SIG-M5 treated with dmso at 0.1 percent for 504 hours (cell line): Measurements from ENCODE around the gene SP3.

Source experiments
- DNase-seq: peaks from one replicate; lab custom pipeline; 2025; ENCODE audit not compliant: unreplicated experiment; lab: John Stamatoyannopoulos, UW

Gene SP3

DNA sequence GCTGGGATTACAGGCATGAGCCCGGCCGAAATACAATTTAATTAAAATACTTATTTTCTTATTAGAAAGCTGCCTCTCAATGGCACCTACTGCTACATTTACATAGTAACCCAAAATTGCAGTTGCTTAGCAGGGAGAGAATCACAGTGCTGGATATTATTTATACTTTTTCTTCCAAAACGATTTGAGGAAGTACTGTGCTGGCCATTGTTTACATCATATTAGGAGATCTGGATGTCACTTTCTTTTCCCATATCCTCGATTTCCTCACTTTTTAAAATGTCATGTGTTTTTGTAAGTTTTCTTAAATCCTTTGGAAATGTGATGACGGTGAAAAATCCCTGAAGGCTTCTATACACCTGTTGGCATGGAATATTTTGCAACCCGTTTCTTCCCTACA lies 3.4 kb upstream of the SP3 start:
- DNase-seq = peak; percentile 12

DNA sequence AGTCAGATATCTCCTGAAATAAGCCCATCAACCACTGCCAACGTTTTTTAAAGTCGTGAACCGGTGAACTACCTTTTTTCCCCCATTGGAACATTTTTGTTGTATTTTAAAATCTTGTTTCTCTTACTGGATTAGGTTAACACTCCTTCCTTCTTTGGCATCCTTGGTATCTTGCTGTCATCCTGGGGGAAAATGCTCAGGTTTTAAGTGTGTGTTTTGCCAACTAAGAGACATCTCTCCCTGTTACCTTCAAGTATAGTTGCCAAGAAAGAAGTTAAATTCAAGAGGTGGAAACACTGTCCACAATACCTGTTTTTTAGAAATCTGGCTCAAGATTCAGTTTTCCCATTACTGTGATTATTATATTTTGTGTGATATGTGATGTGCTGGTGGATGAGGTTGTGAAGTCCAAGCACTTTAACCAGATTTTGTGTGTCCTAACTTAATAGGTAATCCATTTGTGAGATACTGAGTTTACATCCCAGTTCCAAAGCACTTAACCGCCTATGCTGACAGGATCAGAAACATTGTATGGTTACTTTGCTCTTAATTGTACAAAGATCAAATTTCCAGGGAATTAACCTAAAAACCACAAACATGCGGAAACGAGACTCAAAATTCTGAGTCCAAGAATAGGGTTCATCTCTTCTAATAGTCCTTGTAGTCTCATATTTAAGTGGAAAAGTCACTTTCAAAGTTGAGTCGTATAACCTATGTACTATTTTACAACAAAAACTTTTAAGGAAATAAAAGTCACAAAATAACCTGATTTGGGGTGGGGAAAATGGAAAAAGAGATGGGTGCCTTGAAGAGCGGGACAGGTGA lies 1.3 kb upstream of the SP3 start:
- DNase-seq = no peak

DNA sequence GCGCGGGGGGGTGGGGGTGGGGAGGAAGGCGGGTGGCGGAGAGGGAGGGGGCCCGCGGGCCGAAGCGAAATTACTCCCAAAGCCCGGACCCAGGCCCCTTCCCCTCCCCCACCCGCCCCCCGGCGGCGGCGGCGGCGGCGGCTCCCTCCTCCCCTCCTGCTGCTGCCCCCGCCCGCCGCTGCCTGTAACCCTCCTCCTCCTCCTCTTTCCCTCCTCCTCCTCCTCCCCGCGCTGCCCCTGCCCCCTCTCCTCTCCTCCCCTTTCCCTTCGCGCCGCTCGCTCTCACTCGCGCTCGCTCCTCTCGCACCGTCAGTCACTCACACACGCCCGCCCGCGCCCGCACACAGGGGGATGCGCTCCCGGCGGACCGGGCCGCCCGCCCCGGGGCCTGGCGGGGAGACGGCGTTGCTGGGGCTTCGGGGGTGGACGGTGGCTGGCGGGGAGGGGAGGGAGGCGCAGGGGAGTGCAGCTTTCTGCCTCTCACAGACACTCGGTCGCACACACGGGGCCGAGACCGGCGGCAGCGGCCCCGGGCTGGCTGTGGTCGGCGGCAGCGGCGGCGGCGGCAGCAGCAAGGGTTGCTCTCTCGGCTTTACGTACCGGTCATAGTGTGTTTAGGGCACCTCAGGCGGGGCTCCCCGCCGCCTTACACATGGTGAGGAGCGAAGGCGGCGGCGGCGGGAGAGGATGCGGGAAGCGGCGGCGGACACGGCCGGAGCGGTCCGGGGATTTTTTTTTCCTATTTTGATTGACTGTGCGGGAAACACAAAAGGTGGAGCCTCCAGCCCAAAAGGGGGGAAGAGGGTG lies 405 bp downstream of the SP3 start:
- peak; percentile 87 for DNase-seq

DNA sequence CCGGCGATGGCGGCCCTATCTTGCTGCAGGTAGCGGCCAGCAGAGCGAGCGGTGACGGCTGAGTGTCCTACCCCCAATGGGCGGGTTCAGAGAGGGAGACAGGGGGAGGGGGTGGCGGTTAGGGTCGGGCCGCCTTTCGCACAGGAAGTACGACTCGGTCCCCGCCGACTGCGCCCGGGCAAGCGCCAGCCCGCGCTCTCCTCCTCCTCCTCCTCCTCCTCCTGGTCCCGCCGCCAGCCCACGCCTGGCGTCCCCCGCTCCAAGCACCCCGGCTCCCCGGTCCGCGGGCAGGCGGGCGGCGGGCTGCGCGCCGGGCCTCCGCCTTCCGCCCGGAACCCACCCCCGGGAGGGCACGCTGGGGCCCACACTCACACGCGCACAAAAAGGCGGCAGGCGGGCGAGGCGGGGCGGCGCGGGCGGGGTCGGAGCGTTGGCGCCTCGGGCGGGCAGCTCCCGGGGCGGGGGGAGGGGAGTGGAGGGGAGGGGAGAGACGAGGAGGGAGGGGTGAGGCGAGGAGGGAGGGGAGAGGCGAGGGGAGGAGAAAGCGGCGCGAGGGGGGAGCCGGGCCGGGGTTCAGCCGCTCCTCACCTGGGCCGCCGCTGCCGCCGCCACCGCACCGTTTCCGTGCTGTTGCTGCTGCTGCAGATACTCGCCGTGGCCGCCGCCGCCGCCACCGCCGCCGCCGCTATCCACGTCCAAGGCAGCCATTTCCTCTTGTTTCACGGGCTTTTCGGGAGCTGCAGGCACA lies 1.2 kb downstream of the SP3 start:
- DNase-seq = peak; percentile 89

DNA sequence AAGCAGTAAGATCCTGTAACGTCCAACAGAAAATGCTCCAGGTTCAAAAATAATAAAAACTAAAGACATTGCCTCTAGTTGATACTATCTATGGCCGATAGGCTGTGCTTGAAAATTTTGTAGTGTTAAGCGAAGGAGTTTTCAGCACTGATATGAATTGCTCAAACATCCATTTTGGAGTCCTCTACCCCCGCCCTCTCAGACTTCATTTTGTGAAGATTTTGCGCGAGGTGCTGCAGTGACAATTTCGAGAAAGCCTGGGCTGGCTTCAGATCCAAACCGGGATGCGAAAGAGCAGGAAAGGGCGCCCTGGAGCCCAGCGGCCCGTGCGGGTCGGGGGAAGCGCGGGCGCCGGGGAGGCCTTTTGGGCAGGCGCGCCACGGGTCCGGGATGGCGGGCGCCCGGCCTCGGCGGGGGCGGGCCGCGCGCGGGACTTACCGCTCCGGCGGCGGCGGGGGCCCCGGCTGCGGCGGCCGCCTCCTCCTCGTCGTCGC lies 1.8 kb downstream of the SP3 start:
- DNase-seq = peak; percentile 80

DNA sequence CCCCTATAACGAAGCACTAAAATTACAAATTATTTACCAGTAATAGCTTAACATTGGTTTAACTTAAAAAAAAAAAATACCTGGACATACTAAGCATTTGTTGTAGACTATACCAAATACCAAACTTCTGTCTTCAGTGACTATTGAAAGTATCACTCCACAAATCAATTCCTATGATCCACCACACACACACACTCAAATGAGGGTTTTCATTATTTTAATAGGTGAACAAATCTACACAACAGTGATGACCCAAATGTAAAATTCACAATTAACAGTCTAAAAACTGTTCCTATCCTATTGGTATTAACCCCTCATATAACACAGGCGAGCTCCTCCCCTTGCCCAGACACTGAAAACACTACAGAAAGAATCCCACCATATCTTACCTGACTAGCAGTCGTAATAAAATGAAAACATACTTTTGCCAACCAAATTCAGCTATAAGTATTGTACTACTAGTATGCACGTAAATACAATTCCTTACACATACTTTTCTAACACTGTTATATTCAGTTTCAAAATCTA lies 2.5 kb downstream of the SP3 start:
- DNase-seq = peak; percentile 38

DNA sequence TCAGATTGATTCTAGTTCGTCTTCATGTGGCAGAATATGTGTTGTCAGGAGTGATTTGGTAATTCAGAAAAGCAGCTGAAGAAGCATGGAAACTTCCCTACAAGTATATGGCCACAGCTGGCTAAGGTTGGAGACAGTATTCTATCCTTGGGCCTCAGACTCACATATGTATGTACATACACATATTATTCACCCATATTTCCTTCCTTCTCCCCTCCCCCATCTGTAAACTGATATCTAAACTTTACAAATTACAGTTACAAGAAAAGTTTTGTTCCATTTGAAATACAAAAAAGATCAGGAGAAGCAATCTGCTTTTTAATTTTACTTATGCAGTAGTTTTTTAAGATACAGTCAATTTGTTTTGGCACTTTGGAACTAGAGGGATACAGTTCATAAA lies 3.1 kb downstream of the SP3 start:
- peak; percentile 67 for DNase-seq

DNA sequence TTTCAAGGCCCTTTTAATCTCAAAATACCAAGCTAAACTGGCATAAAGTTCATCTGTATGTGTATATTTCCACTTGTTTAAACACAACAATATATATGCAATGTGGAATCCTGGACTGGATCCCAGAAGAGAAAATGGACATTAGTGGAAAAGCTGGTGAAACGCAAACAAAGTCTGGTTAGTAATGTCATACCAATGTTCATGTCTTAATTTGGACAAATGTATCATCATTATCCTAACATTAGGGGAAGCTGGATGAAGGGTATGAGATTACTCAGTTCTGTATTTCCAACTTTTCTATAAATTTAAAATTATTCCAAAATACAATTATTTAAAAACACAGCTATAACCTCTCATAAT lies 3.8 kb downstream of the SP3 start:
- no peak for DNase-seq

DNA sequence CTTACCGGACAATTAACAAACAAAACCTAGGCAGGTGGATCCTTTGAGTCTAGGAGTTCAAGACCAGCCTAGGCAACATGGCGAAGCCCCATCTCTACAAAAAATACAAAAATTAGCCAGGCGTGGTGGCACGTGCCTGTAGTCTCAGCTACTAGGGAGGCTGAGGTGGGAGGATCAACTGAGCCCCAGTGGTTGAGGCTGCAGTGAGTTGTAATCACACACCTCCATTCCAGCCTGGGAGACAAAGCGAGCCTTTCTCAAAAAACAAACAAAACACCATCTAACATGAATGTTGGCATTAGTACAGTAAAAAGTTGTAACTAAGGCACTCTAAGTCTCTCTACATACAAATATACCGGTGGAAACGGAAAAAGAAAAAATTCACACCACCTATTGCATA lies 5.3 kb downstream of the SP3 start:
- no peak for DNase-seq

DNA sequence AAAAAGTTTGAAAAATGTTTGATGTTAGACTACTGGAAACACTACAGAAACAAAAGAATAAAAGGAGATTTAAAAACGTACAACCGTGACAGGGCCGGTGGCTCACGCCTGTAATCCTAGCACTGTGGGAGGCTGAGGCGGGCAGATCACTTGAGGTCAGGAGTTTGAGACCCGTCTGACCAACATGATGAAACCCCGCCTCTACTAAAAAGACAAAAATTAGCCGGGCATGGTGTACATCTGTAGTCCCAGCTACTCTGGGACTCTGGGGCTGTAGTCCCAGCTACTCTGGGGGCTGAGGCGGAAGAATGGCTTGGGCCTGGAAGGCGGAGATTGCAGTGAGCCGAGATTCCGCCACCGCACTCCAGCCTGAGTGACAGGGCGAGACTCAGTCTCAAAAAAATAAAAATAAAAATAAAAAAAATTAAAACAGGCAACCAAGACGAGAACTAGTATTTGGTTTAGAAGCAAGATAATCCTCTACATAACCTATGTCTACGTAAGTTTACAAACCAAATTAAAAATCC lies 5.8 kb downstream of the SP3 start:
- DNase-seq = no peak

DNA sequence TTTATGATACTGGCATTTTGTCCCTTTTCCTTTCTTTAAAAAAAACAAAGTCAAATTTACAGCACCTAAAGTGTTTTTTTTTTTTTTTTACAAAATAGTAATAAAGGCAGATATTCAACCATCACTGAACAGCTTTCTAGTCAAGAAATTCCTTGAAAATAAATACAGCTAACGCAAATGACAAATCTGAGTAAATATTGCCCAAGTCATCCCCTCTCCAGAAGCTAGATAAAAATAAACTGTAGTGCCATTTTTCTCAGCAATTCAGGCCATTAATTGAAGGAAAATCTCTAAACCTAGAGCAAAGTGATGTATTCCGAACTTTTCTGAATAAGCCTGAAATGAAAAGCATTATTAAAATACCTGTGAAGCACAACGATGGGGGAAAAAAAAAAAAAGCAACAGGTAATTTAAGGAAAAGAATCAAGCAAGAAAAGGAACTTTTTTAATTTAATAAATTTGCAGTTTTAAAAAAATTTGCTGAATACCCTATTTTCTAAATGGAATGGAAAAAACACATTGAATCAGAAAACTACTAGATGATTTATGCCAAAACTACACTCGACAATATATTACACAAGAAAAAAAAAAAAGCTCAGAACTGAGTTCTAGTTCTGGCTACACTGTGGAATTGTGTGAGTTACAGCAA lies 6.9 kb downstream of the SP3 start:
- DNase-seq = no peak

DNA sequence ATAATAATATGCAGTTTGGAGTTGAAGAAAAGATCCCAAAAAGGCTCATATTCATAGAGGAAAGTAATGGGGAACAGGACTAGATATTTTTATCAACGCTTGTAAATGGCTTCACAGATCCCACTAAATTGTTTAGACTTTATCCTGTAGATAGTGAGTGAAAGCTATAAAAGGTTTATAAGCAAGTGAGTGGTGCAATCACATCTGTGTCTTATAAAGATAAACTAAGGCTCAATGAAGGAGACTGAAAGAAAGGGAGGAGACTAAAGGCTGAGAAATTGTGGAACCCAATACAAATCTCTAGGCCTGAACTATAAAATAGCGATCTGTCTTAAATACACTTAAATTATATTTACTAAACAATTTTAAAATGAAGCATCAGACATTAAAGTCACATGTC lies 7.7 kb downstream of the SP3 start:
- DNase-seq = no peak

DNA sequence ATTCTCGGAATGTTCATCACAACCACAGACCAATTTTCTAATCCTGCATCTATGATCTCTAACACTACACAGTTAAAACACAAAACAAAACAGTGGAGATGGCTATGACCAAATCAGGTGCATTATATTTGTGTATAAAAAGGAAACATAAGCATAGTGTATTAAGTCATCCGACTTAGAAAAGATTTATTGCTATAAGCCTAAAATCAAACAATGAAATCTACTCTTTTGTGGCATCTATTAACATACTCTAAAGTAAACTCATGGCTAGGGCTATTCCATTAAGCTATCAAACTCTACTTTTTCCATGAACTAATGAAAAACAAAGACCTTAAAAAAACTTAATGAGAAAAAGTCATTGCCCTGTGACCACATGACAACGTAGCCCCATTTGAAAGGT lies 8.7 kb downstream of the SP3 start:
- DNase-seq = no peak

DNA sequence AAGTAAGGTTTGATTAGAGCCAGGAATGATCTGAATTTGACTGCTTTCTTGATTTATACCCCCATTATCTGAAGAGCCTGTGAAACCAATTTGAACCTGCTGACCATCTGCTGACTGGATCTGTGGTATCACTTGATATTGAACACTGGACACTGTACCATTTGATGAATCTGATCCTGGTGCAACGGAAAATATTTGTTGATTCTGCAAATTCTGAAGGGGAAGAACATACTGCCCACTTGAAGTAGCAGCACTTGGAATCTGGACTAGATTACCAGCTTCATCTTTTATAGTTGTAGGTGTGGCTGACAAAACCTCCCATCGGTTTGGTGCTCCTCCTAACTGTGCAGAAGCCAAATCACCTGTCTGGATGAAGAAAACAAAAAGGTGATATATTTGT lies 9.3 kb downstream of the SP3 start:
- no peak for DNase-seq

DNA sequence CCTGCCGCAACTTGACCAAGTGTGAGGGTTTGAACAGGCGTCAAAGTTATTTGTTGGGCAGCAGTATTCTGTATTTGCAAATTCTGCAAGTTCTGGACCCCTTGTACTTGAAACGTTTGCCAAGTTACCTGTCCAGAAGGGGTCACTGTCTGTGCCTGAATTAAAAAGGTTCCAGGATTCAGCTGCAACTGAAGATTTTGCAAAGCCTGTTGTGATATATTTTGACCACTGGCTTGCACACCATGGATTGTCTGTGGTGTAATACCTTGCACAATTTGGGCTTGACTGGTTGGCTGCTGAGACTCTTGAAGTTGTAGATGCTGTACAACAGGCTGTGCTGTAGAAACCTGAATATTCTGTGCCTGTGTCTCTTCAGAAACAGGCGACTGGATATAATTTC lies 10.2 kb downstream of the SP3 start:
- DNase-seq = peak; percentile 55

DNA sequence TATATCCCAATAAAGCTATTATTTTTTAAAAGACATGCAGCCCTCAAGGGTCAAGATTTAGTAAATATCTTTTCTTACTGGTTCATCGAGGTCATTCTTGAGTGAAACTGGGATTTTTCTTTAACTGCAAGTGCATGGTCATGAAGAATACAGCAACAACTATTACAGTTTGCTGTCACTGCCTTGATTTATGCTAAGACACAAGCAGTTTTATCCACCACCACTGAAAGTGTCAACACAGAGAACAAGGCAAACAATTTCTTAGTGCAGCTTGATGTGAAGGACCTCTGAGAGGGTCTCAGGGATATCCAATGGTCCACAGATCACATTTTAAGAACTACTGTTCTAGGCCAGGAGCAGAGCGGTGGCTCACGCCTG lies 12.1 kb downstream of the SP3 start:
- no peak for DNase-seq

DNA sequence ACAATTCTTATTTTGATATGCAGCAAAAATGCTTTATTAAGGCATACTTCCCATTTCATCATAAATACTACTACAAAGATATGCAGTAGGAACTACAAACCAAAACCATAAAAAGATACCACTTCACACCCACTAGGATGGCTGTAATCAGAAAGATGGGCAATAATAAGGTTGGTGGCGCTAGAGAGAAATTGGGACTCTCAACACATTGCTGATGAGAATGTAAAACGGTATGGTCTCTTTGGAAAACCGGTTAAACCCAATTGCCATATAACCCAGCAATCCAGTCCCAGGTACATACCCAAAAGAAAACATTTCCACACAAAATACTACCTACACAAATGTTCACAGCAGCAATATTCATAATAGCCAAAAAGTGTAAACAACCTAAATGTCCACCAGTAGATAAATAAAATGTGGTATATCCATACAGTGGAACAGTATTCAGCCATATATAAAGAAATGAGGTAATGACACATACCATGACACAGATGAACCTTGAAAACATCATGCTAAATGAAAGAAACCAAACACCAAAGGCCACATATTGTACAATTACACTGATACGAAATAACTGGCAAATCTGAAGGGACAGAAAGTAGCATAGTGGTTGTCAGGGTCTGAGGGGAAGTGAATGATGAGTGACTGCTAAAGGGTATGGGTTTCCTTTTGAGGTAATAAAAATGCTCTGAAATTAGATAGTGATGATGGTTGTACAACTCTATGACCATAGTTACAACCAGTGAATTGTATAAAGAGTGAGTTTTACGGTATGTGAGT lies 12.7 kb downstream of the SP3 start:
- DNase-seq = no peak

DNA sequence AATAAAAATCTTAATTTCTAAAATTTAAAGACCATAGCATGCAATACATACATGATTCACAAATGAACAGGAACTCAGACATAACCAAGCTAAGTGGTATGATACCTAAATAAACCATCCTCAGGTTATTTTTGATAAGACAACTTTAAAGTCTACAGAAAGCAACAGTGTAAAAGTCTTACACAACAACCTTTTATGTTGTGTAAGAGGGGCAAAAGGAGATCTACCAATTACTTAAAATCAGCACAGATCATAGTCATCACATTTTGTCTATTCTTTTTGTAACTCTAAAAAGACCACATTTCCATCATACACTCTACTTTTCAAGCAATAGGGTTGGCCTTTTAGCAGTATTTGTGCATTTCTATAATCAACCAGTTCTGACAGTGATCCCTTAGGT lies 16.3 kb downstream of the SP3 start:
- DNase-seq = peak; percentile 48

DNA sequence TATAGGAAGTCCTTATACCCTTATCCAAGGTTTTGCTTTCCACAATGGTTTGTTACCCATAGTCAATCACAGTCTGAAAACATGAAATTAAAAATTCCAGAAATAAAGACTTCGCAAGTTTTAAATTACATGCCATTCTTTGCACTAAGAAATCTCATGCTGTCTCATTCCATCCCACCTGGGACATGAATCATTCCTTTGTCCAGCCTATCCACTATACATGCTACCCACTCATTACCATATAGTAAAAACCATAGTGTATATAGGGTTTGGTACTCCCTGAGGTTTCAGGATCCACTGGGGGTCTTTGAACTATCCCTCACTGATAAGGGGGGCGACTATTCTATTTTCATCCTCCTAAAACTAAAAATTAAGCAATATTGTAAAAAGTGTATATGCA lies 17.0 kb downstream of the SP3 start:
- no peak for DNase-seq

DNA sequence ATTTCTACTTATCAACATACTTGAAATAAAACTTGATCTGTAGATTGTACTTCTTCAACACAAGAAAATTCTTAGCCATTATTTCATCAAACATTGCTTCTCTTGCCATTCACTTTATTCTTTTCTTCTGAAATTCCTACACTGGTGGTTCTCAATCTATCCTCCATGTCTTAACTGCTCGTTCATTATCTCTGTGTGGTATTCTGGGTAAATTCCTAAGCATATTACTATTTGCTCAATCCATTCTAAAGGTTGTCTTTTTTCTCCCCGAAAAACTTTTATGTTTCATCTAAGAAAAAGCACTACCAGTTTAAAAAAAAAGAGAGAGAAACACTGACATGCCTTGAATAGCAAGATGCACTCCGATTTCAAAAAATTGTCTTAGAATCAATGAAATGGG lies 18.0 kb downstream of the SP3 start:
- DNase-seq = no peak
